ENCODE results near the gene TNFRSF8. TPM values are rescaled to one million over a fixed set of nuclear protein-coding genes. Genes with fewer than 3 reads are reported as not detected.

Gene TNFRSF8
- 0.06 to 0.19 TPM (median 0.08 TPM) in 5 replicates for total RNA-seq (2022; extraction: Qiagen RNA extraction; ENCODE audit: low read depth)

DNA sequence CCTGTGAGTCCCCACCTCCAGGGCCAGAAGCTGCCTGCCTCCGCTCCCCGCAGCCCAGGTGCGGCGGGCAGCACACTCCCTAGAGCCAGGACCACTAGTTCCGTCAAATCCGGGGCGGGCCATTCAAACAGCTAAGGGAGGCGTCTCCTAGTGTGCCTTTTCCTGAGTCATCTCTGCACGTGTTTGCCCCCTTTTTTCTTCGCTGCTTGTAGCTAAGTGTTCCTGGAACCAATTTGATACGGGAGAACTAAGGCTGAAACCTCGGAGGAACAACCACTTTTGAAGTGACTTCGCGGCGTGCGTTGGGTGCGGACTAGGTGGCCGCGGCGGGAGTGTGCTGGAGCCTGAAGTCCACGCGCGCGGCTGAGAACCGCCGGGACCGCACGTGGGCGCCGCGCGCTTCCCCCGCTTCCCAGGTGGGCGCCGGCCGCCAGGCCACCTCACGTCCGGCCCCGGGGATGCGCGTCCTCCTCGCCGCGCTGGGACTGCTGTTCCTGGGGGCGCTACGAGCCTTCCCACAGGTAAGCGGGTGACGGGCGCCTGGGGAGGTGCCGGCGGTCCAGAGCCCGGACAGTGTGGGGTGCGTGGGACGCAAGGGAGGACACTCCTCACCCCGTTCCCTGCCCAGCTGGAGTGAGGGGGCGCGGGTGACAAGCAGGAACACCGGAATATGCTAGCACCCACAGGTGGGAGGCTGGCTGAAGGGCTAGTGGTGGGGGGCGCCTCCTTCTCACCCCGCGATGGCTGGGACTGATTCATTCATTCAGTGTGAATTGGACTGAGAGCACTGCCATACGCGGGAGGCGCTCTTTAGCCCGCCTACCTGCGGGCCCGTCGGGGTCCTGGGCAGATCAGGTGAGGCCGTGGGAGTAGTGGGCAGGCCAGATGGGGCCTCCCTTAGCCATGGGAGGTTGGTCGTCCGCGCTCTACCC lies at the start of gene TNFRSF8:
TSS of gene TNFRSF8 (plus strand) at position 163 of the 932 bp plus-strand sequence. CDS start at position 459, 296 bp downstream.

DNA sequence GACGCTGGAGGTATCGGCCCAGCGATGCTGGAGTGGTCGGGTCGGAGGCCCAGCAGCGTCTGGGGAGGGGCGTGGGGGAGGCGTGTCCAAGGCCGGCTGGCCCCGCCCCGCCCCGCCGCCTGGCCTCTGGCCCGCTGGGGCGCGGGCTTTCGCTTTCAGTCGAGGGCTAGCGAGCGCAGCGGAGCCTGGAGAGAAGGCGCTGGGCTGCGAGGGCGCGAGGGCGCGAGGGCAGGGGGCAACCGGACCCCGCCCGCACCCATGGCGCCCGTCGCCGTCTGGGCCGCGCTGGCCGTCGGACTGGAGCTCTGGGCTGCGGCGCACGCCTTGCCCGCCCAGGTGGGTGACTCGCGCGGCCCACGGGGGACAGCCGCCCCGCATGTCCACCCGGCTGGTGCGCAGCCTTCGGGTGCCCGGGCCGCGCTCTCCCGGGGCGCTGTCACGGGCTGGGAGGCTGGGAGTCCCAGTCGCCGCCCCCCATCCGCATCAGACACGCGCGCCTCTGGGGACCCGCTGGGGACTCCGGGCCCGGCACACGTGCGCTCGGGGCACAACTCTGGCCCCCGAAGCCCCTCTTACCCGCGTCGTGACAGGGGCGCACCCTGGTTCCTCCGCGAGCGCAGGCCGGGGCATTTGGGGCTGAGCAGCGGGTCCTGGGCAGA lies 103.9 kb downstream of the TNFRSF8 start, which contains the start of gene TNFRSF1B:
TSS of gene TNFRSF1B (plus strand) at position 158 of the 659 bp plus-strand sequence. CDS start at position 259, 101 bp downstream.

Other genes starting within 250 kb of the TNFRSF8 start
- gene NPPA, start 215.5 kb upstream of the TNFRSF8 start, total RNA-seq (2022; extraction: Qiagen RNA extraction; ENCODE audit: low read depth), result not detected in 5 replicates
- gene NPPB, start 204.4 kb upstream of the TNFRSF8 start, total RNA-seq (2022; extraction: Qiagen RNA extraction; ENCODE audit: low read depth), result 0.13 to 0.32 TPM in 2 of 5 replicates, not detected in the others
- 32.4 to 49.0 TPM (median 44.5 TPM) in 5 replicates for gene KIAA2013, start 136.9 kb upstream of the TNFRSF8 start, total RNA-seq (2022; extraction: Qiagen RNA extraction; ENCODE audit: low read depth)
- gene PLOD1, start 128.6 kb upstream of the TNFRSF8 start, total RNA-seq (2022; extraction: Qiagen RNA extraction; ENCODE audit: low read depth), result 74.1 to 86.9 TPM (median 77.6 TPM) in 5 replicates
- gene MFN2, start 82.9 kb upstream of the TNFRSF8 start, total RNA-seq (2022; extraction: Qiagen RNA extraction; ENCODE audit: low read depth), result 34.1 to 39.6 TPM (median 35.5 TPM) in 5 replicates
- 12.2 to 16.4 TPM (median 13.6 TPM) in 5 replicates for gene MIIP, start 43.8 kb upstream of the TNFRSF8 start, total RNA-seq (2022; extraction: Qiagen RNA extraction; ENCODE audit: low read depth)
- 0.28 to 0.62 TPM (median 0.33 TPM) in 5 replicates for gene TNFRSF1B, start 103.7 kb downstream of the TNFRSF8 start, total RNA-seq (2022; extraction: Qiagen RNA extraction; ENCODE audit: low read depth)
- 6.2 to 7.2 TPM (median 7.1 TPM) in 5 replicates for gene VPS13D, start 166.7 kb downstream of the TNFRSF8 start, total RNA-seq (2022; extraction: Qiagen RNA extraction; ENCODE audit: low read depth)